ENCODE data around the gene SCT. TPM values are rescaled to one million over a fixed set of nuclear protein-coding genes. Genes with fewer than 3 reads are reported as not detected.

The SCT gene
- total RNA-seq, 1 donor from 2014 or later, result not detected

DNA sequence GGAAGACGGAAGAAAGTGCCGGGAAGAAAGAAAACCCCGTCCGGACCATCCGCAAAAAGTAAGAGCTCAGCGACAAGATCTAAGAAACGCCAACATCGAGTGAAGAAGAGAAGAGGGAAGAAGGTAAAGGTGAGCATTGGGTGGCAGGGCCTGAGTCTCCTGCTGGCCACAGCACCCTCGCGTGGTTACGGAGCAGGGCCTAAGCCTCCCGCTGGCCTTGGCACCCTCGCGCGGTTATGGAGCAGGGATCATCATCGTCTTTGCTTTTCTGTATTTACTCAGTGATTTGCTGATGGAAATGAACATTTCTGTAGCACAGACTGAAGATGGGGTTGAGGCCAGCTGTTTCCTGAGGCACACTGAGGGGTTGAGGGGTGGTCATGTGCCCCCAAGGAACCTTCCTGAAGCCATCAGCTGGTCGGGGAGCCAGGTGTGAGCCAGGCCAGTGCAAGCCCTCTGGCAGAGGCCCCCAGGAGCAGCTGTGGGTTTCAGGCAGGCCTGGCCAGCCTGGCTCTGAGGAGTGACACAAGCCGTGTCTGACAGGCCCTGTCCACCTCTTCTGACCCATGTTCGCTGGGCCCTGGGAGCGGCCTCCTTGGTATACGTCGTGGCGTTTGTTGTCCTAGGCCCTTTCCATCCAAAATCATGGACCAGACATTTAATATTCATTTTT is 25.3 kb downstream of the SCT start:
- intact Hi-C loops (cut with DNase I), result no loop called here
- no peak for DNase-seq (ENCODE audit: missing footprints)
- ATAC-seq, result no peak

DNA sequence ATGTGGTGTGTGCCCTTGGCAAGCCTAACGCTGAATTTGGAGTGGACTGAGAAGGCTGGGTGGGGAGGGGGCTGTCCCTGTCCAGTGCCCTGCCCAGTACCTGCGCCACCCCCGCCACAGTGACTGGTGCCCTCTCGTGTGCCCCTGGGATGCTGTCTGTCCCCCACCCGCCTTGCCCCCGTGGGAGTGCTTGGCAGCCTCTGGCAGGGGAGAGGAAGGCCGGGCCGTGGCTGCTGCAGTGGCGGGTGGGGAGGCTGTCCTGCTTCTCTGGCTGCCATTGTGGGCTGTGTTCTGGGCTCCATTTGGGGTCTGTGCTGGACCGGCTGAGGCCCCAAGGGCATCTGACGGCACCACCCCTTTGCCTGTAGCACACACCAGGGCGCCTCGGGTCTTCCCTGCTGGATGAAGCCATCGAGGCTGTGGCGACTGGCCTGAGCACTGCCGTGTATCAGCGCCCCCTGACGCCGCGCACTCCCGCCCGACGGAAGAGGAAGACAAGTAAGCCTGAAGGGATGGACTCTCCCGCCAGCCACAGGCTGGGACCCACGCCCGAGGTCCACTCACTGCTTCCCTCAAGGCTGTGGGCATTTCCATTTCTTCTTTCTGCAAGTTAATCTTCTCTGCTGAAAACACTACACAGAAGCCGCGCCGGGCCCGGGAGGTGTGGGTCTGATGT is 28.8 kb downstream of the SCT start:
- intact Hi-C loops (cut with DNase I), result no loop called here
- ATAC-seq, result no peak
- no peak for DNase-seq (ENCODE audit: missing footprints)

DNA sequence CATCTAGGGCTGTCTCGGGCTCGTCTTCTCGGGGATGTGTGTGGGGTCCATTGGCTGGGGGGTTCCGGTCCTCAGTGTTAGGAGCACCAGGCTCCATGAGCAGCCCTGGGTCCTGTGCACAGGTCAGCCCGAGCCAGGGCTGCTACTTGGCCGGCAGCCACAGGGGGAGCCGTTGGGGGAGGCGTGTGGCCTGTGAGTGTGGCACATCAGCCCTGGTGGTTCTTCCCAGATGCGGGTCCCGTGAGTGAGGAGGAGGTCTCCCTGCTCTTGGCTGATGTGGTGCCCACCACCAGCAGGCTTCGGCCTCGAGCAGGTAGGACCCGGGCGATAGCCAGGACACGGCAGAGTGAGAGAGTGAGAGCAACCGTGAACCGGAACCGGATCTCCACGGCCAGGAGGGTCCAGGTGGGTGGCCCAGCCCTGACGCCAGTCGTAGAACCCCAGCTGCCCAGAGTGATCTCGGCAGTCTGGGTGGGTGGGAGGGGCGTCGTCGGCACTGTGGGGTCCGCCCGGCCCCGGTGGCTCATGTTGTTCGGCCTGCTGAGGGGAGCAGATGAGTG is 29.7 kb downstream of the SCT start:
- ATAC-seq, result no peak
- intact Hi-C loops (cut with DNase I), result no loop called here
- DNase-seq (ENCODE audit: missing footprints), result no peak

DNA sequence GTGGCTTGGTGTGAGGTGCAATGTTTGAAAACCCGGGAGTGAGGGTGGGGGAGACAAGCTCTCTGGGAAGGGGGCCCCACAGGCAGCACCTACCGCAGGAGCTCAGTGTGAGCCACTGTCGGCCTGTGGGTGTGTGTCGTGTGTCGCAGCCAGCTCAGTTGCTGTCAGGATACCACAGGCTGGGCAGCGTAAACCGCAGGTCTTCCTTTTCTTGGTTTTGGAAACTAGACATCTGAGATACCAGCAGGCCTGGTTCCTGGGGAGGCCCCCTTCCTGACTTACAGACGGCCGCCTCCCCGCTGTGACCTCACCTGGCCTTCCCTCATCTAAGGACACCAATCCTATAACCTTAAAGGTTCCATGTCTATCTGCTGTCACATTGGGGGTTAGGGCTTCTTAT is 30.6 kb downstream of the SCT start:
- no peak for DNase-seq (ENCODE audit: missing footprints)
- ATAC-seq, result no peak
- intact Hi-C loops (cut with DNase I), result no loop called here

DNA sequence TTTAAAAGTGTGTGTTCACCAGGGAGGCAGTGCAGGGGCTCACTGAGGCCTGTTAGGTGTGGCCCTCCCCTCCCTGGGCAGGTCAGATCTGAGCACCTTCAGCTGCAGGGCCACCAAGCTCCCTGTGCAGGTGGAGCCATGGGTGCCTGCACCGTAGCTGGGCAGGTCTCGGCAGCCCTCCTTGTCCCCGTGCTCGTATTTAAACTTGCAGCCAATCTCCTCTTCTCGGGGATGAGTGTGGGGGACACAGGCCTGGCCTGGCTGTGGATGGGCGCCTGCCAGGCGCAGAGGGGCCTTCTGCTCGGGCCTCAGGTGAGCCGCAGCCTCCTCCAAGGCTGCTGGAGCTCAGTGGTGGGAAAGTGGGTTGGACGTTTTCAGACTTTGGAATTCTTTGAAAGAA is 31.6 kb downstream of the SCT start:
- intact Hi-C loops (cut with DNase I), result no loop called here
- ATAC-seq, result no peak
- no peak for DNase-seq (ENCODE audit: missing footprints)

DNA sequence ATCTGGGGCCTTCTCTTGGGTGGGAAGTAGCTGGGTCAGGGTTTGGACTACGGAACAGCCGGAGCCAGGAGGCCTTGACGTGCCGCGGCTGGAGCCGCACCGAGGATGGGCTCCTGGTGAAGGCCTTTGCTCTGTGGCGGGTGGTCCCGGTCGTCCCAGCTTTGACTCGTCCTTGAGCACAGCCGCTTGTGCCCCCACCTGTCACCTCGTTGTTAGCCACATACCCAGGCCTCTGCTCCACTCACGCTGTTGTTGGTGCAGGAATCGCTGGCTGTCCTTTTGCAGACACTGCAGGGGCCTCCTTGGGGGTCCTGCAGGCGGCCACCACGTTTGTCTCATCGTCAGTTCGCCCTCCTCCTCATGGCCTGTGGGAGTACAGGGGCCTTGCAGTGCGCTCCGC is 33.6 kb downstream of the SCT start:
- ATAC-seq (no peak), DNase-seq (ENCODE audit: missing footprints) (no peak)
- intact Hi-C loops (cut with DNase I), result no loop called here

DNA sequence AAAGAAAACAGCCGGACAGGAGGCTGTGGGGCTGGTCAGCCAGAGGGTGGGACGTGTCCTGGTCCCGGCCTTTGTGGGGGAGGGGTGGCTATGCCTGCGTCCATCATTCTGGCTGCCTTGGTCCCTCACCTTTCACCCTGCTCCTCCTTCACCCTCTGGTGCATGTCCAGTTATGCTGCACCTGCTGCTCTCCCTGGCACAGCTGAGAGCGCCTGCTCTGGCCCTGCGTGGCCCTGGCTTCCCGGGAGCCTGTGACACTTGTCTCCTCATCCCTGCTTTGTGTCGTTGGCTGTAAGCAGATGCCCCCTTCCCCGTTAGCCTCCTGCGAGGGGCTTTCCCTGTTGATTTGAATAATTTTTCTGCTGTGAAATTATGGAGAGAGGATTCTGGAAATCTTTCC is 34.1 kb downstream of the SCT start:
- no peak for DNase-seq (ENCODE audit: missing footprints)
- intact Hi-C loops (cut with DNase I), result no loop called here
- no peak for ATAC-seq

DNA sequence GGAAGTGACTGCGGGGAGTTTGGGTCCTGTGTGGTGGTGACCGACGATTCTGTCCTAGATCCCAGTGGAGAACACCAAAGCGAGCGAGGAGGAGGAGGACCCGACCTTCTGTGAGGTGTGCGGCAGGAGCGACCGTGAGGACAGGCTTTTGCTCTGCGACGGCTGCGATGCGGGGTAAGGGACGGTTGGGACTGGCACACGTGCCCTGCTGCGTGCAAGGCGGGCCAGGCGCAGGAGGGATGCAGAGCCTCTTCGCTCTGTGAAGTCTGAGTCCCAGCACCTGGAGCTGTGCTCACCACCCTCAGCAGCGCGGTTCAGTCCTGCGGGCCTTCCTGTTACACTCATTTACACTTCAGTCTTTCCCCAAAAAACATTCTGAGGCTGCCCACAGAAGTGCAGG is 34.5 kb downstream of the SCT start:
- intact Hi-C loops (cut with DNase I), result no loop called here
- ATAC-seq (no peak), DNase-seq (ENCODE audit: missing footprints) (no peak)

DNA sequence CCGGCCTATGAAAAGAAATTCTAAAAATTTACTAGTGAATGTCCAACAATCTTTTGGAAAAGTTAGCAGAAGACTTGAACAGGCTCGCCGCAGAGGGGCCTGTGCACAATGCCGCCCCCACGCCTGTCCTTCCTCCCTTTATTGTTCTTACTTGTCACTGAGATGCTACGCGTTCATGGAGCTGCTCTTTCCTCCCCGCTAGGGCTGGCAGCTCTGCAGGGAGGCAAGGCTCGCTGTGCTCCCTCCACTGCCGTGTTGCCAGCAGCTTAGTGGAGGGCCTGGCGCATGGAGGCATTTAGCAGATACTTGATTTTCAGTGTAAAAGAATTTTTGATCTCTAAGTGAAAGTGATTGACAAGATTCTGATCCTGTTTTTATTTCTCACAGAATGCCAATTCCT is 36.0 kb downstream of the SCT start:
- DNase-seq (ENCODE audit: missing footprints) (no peak), ATAC-seq (no peak)
- intact Hi-C loops (cut with DNase I), result no loop called here

DNA sequence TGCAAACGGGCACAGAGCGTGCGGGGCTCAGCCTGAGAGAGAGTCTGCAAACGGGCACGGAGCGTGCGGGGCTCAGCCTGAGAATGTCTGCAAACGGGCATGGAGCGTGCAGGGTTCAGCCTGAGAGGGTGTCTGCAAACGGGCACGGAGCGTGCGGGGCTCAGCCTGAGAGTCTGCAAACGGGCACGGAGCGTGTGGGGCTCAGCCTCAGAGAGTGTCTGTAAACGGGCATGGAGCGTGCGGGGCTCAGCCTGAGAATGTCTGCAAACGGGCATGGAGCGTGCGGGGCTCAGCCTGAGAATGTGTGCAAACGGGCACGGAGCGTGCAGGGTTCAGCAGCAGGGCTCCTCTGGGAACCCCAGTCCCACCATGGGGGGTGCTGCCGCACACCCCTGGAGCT is 37.2 kb downstream of the SCT start:
- intact Hi-C loops (cut with DNase I), result no loop called here
- ATAC-seq (no peak), DNase-seq (ENCODE audit: missing footprints) (no peak)

DNA sequence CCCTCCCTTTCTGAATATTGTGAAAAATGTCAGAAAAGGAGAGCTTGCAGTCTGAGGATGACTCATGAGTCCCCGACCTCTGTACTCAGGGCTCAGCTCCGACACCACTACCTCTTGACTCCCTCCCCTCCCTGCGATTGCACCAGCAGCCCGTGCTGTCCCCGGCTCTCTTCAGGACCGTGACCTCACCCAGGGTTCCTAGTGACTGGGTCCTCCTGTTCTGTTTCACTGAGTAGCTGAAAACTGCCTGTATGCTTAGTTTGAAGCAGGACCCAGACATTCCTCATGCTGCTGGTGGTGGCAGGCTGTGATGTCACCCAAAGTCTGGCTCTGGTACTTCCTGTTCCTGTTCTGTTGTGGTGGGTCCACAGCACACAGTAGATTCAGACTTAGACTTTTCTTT is 39.0 kb downstream of the SCT start:
- ATAC-seq, result no peak
- no peak for DNase-seq (ENCODE audit: missing footprints)
- intact Hi-C loops (cut with DNase I), result no loop called here

DNA sequence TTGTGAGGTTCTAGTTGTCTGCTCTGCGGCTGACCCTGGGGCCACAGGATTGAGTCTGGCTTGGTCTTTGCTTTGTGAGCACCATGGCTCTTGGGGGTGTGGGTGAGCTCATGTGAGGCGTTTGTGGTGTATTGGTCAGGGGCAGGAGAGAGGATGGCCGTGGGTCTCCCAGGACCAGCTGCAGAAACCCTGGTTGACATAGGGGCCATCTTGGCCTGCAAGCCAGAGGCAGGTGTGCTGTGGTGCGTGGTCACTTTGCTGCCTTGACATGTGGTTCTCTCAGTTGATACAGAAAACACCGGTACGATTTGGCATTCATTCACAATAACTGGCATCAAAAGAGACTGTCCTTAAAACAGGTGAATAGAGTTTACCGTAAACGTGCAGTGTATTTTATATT is 39.4 kb downstream of the SCT start:
- intact Hi-C loops (cut with DNase I), result no loop called here
- ATAC-seq, result no peak
- no peak for DNase-seq (ENCODE audit: missing footprints)

DNA sequence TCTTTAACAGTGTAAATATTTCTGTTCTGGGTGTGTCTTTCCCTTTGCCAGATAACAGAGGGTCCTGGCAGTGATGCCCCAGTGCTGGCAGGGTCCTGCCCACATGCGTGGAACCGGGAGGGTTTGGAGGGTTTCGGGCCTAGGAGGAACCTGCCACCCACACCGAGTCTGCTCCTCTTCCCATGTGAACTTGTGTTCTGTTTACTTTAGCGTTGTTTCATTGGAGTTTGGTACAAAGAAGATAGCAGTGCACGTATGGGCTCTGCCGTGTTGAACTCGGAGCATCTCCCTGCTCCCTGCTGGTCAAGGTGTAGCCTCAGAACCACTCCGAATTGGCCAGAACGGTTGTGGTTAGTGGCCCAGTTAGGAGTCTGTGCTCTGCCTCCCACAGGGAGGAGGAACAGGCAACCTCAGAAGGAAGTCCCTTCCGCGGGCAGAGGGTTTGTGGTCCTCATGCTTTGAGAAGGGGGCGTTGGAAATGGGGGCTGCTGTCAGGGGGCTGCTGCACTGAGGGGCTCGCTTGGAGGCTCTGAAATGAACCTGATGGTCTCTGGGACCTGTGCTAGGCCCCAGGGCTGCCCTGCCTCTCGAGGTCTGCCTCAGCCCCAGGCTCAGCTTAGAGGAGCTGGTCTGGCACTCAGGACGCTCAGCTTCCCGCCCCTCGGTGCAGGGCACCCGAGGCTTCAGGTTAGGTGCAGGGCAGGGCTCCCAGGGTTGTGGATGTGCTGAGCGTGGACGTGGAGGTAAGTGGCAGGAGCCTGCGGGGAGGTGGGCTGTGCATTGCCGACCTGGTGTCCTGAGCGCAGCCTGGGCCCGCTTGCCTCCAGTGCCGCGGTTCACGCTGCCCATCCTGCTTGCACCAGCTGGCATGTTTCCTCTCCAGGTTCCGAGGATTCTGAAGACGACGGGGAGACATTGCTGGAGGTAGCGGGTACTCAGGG is 40.3 kb downstream of the SCT start:
- DNase-seq (ENCODE audit: missing footprints) (no peak), ATAC-seq (no peak)

DNA sequence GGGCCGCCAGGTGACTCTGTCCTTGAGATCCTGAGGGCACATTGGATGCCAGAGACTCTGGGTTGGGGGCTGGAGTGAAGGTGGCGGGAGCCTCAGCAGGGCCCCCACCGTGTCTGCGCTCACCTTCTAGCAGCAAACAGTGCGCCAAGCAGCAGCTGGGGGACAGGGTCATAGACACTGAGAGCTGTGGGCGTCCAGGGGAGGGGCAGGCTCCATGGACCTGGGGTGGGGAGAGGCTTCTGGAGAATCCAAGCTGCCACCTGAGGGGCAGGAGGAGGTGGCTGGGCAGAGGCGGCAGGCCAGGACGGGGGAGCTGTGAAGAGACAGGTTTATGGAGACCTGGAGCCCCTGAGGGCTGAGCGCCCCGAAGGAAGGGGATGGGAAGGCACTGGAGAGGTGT is 42.7 kb downstream of the SCT start:
- intact Hi-C loops (cut with DNase I), result no loop called here
- ATAC-seq (no peak), DNase-seq (ENCODE audit: missing footprints) (no peak)

More for the DNA sequence above, 40.3 kb downstream of the SCT start:
- intact Hi-C loops (cut with DNase I), result no loop called here

DNA sequence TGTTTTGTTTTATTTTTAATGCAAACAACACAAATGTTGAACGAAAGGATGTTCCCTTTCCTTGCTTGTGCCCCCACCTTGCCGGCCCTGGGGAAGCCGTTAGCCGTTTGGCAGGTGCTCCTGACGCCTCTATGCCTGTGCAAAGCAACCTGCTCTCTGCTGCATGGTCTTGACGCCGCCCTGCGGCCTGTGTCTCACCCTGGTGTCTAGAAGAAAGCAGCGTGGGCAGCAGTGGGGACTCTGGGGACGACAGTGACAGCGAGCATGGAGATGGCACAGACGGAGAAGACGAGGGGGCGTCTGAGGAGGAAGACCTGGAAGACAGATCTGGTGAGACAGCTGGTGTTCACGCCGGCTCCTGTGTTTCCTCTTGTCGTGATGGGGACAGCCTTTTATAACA is 45.2 kb downstream of the SCT start:
- intact Hi-C loops (cut with DNase I), result no loop called here
- DNase-seq (ENCODE audit: missing footprints) (no peak), ATAC-seq (no peak)

DNA sequence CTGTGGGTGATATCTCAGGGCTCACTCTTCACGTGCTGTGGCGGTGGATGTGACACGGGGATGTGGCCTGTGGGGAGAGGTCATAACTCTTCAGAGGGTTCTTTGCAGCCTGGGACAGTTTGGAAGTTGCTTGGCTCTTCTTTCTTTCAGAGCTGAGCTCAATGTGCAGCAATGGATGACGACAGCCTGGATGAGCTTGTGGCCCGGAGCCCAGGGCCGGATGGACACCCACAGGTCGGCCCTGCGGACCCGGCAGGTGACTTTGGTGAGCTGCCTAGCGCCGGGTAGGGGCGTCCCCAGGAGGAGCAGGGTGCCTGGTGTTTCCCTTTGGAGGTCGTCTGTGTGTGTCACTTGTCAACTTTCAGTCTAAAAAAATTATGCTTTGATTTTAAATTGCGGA is 45.6 kb downstream of the SCT start:
- no peak for ATAC-seq
- intact Hi-C loops (cut with DNase I), result no loop called here
- DNase-seq (ENCODE audit: missing footprints), result no peak

DNA sequence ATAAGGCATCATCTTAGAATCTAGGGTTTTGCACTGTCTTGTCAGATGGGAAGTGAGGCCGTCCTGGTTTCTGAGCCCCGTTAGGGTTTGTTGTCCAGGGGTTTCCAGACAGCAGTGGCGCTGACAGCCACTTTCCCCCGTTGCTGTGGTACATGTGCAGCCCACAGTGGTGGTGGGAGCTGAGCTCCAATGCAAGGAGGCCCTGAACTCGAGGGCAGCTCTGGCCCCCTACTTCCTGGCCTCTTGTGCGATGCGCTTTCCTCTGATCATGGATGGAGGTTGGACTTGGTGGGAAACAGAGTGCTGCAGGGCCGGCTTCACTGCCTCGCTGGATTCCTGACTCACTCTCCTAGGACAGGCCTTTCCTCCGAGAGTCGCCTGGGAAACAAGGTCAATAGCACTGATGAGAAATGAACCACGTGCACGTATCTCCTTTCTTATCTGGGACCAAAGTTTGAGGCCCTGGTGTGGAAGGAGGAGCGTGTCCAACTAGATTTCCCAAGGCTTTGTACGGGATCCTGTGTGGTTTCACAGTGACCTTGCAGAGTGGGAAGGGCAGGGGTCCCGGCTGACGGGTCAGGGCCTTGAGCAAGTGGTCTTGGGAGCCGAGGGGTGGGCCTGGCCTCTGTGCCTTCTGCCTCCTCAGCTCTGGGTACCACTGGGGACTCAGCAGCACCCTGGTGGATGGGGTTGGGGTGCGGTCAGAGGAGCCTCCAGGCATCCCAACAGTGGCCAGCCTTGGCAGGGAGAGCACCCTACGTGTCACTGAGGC is 47.0 kb downstream of the SCT start:
- DNase-seq (ENCODE audit: missing footprints) (no peak), ATAC-seq (no peak)

DNA sequence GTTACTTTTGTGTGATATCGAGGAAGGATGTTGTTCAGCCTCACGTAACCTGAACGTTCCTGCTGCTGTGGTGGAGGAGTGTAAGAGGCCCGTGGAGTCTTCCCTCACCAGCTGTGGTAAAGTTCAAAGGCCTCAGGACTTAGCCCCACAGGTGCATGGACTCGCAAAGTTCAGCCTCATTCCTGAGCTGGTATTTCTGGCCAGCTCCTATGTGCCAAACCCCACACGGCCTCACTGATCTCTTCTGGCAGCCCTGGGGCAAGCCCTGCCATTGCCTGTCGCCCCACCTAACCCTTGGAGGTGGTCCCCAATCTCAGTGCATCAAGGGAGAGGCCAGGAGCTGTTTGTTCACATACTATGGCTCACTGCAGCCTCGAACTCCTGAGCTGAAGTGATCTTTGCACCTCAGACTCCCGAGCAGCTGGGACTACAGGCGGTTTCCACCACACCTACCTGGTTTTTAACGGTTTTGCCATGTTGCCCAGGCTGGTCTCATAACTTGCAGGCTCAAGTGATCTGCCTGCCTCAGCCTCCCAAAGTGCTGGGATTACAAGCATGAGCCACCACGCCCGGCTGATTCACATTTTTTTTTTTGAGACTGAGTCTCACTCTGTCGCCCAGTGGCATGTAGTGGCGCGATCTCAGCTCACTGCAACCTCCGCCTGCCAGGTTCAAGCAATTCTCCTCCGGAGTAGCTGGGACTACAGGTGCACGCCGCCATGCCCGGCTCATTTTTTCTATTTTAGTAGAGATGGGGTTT is 48.5 kb downstream of the SCT start:
- no peak for DNase-seq (ENCODE audit: missing footprints)
- intact Hi-C loops (cut with DNase I), result loop anchor here (5.0 kb wide), 1 partner anchor 34 kb away; no protein-coding TSS in a partner anchor
- ATAC-seq, result no peak

More for the DNA sequence above, 47.0 kb downstream of the SCT start:
- intact Hi-C loops (cut with DNase I), result loop anchor here (5.0 kb wide), 1 partner anchor 32 kb away; no protein-coding TSS in a partner anchor
